Stimulated activated CD8-positive, alpha-beta memory T cell treated with anti-CD3 and anti-CD28 coated beads, Interleukin-15, amount 100 ng/mL, for 1 hour (primary cell): Measurements from ENCODE around the gene BIN2.
A peak's percentile ranks its signal among the peaks of the same experiment; 100 is the strongest.
"Not testable (repeated sequence)": the region's sequence is repeated elsewhere in the genome, so short reads cannot be mapped to it uniquely, and the experiment has no call there.

Source experiments
- DNase-seq: peaks from one replicate; pipeline ENCODE4 v3.0.0-alpha.2; 2020; ENCODE audit warnings: low read depth

The BIN2 gene

GRCh38 chr12:51345681-51346080, 21.7 kb upstream of the BIN2 start:
- no peak for DNase-seq

- DNase-seq: no peak
These were observed 19.2 kb upstream of the BIN2 start for GRCh38 chr12:51343201-51343600.

GRCh38 chr12:51342416-51342815, 18.4 kb upstream of the BIN2 start:
- DNase-seq: no peak

- DNase-seq: peak; percentile 52
These were observed 17.5 kb upstream of the BIN2 start for GRCh38 chr12:51341251-51342007.

GRCh38 chr12:51339750-51340149, 15.8 kb upstream of the BIN2 start:
- DNase-seq: no peak

GRCh38 chr12:51337336-51337735, 13.4 kb upstream of the BIN2 start:
- not testable (repeated sequence) for DNase-seq

GRCh38 chr12:51335931-51336330, 12.0 kb upstream of the BIN2 start:
- no peak for DNase-seq

- DNase-seq: no peak
These were observed 10.8 kb upstream of the BIN2 start for GRCh38 chr12:51334764-51335163.

GRCh38 chr12:51333536-51333935, 9.6 kb upstream of the BIN2 start:
- no peak for DNase-seq

GRCh38 chr12:51330186-51330585, 6.2 kb upstream of the BIN2 start:
- no peak for DNase-seq

- no peak for DNase-seq
These were observed 5.8 kb upstream of the BIN2 start for GRCh38 chr12:51329742-51330141.

GRCh38 chr12:51328587-51328986, 4.6 kb upstream of the BIN2 start:
- DNase-seq: no peak

GRCh38 chr12:51326698-51327439, 2.9 kb upstream of the BIN2 start:
- no peak for DNase-seq

- DNase-seq: no peak
These were observed 979 bp upstream of the BIN2 start for GRCh38 chr12:51324953-51325352.

- no peak for DNase-seq
These were observed 535 bp downstream of the BIN2 start for GRCh38 chr12:51323317-51323960.

GRCh38 chr12:51322452-51322851, 1.5 kb downstream of the BIN2 start:
- no peak for DNase-seq

GRCh38 chr12:51321882-51322281, 2.1 kb downstream of the BIN2 start:
- DNase-seq: no peak

- no peak for DNase-seq
These were observed 3.2 kb downstream of the BIN2 start for GRCh38 chr12:51320695-51321320.

- no peak for DNase-seq
These were observed 3.7 kb downstream of the BIN2 start for GRCh38 chr12:51320311-51320694.

GRCh38 chr12:51318846-51319599, 5.0 kb downstream of the BIN2 start:
- DNase-seq: no peak

GRCh38 chr12:51318057-51318806, 5.7 kb downstream of the BIN2 start:
- DNase-seq: not testable (repeated sequence)
